Uterus (tissue), 2 donors: Measurements from ENCODE around the gene WDFY4.

Source experiments
- POLR2A ChIP-seq, 2 donors: fragments of 450-650 bp; IDR thresholded peaks; one replicate each; pipeline ENCODE4 v1.6.1; 2016; ENCODE audit warnings: antibody characterized with exemption in 2 of 2, mild to moderate bottlenecking in 1 of 2, moderate library complexity in 1 of 2
- TF ChIP-seq, protein P1 (sequence below), 4 experiments: fragments of 200-600 bp in 2 of 4; fragments of 450-650 bp in 2 of 4; sonication (generic) in 2 of 4; IDR thresholded peaks; one replicate each; pipeline ENCODE4 v1.5.1; 2016 to 2019; ENCODE audit warnings: antibody characterized with exemption in 4 of 4, mild to moderate bottlenecking in 2 of 4, moderate library complexity in 1 of 4

DNA sequence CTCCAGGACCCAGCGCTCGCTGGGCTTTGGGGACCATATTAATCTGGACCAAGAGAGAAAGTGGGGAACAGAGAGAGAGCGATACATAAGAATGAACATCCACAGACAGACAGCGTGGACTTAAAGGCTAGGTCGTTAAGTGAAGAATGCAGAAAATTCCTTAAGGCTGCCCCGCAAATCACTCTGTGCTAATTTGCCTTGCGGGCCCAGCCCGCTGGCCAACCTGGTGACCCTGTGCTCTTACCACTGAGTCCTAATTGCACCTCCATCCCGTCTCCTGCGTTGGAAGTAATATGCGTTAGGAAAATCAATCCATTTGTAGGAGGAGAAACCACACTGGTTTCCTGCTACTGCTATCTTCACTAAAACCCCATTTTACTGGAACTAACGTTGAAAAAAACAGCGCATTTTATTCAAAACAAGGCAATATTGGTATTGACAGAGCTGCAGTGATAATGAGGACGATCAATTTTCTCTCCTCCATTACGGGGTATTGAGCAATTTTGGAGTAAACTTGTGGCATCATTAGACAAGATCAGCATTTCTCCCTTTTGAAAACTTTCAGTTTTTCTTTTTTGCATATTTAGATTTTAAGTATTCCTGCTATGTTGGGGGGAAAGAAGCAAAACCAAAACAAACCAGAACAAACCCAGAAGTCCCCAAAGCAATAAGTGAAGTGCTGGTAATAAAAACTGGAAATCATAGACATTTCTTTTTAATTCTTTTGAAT, 85.2 kb downstream of the WDFY4 start:
- TF ChIP-seq, protein P1, sequence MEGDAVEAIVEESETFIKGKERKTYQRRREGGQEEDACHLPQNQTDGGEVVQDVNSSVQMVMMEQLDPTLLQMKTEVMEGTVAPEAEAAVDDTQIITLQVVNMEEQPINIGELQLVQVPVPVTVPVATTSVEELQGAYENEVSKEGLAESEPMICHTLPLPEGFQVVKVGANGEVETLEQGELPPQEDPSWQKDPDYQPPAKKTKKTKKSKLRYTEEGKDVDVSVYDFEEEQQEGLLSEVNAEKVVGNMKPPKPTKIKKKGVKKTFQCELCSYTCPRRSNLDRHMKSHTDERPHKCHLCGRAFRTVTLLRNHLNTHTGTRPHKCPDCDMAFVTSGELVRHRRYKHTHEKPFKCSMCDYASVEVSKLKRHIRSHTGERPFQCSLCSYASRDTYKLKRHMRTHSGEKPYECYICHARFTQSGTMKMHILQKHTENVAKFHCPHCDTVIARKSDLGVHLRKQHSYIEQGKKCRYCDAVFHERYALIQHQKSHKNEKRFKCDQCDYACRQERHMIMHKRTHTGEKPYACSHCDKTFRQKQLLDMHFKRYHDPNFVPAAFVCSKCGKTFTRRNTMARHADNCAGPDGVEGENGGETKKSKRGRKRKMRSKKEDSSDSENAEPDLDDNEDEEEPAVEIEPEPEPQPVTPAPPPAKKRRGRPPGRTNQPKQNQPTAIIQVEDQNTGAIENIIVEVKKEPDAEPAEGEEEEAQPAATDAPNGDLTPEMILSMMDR (IDR thresholded peaks at IDR 0.05), result no peak
- TF ChIP-seq POLR2A (IDR thresholded peaks at IDR 0.05), result no peak
